Effector memory CD8-positive, alpha-beta T cell (primary cell): ENCODE results near the gene KRTAP9-6.
"Not testable (repeated sequence)": the region's sequence is repeated elsewhere in the genome, so short reads cannot be mapped to it uniquely, and the experiment has no call there.

Experiments
- ATAC-seq: fragments of 150-1000 bp; cut with Tn5 transposase; replicated peaks from 2 replicates; pipeline ENCODE4 v1.10.0; 2021; ENCODE audit warnings: mild to moderate bottlenecking, moderate library complexity
- DNase-seq, 3 experiments: peaks; one replicate each; pipeline ENCODE4 v3.0.0; 2021
- H3K27ac Mint-ChIP-seq, 2 donors: one replicate each; pipeline ENCODE4 v1.8.0; 2022; ENCODE audit warnings: mild to moderate bottlenecking in 2 of 2, mixed read lengths in 2 of 2, moderate library complexity in 2 of 2
- H3K27me3 Mint-ChIP-seq, 2 donors: one replicate each; pipeline ENCODE4 v1.8.0; 2022; ENCODE audit warnings: mixed read lengths in 2 of 2
- H3K36me3 Mint-ChIP-seq: one replicate; pipeline ENCODE4 v1.8.0; 2022; ENCODE audit warnings: mild to moderate bottlenecking, moderate library complexity, mixed read lengths; ENCODE audit not compliant: insufficient read depth
- H3K4me1 Mint-ChIP-seq, 2 donors: one replicate each; pipeline ENCODE4 v1.8.0; 2022; ENCODE audit warnings: low read depth in 2 of 2, mixed read lengths in 2 of 2
- H3K4me3 Mint-ChIP-seq, 2 donors: one replicate each; pipeline ENCODE4 v1.8.0; 2022; ENCODE audit warnings: mild to moderate bottlenecking in 2 of 2, mixed read lengths in 2 of 2, moderate library complexity in 2 of 2
- H3K9me3 Mint-ChIP-seq, 2 donors: one replicate each; pipeline ENCODE4 v1.8.0; 2022; ENCODE audit warnings: mixed read lengths in 2 of 2
- total RNA-seq, 9 experiments: gene quantifications; one replicate each; lab custom pipeline; 2026; lab: John Stamatoyannopoulos, UW

KRTAP9-6 gene
- 0 reads per million in 9 experiments for total RNA-seq

- Mint-ChIP-seq H3K27me3 (peaks cover 28 to 56% of the 10 kb centered on the region in 2 donors), H3K9me3 (no peaks in the 10 kb centered on the region), H3K27ac (peak within 1 kb of the TSS in 1 of 2 donors; percentile 76), H3K36me3 (no peaks in the 10 kb centered on the region), H3K4me1 (peaks cover 1 to 4% of the 10 kb centered on the region in 2 donors), H3K4me3 (no peak within 1 kb of the TSS)
- ATAC-seq (no peak), DNase-seq (no peak)
Measured at GRCh38 chr17:41265078-41265477, at the start of gene KRTAP9-6. TSS of gene KRTAP9-6 (plus strand) at chr17:41265378. CDS start at chr17:41265378, 0 bp downstream.

- ATAC-seq (no peak), DNase-seq (no peak)
- peaks cover 58 to 62% of the 10 kb centered on the region in 2 donors for H3K27me3 Mint-ChIP-seq
- H3K27ac Mint-ChIP-seq = no peak overlapping the region
- H3K36me3 Mint-ChIP-seq = no peaks in the 10 kb centered on the region
- H3K4me1 Mint-ChIP-seq = no peaks in the 10 kb centered on the region
- no peaks in the 10 kb centered on the region for H3K9me3 Mint-ChIP-seq
- no peak overlapping the region for H3K4me3 Mint-ChIP-seq
Measured at GRCh38 chr17:41215681-41216080, 49.5 kb upstream of the KRTAP9-6 start.

GRCh38 chr17:41223821-41224220 is 41.4 kb upstream of the KRTAP9-6 start:
- Mint-ChIP-seq H3K27me3 (peaks cover 15 to 16% of the 10 kb centered on the region in 2 donors), H3K4me1 (no peaks in the 10 kb centered on the region), H3K4me3 (no peak overlapping the region), H3K36me3 (no peaks in the 10 kb centered on the region), H3K27ac (no peak overlapping the region), H3K9me3 (no peaks in the 10 kb centered on the region)
- DNase-seq = no peak
- no peak for ATAC-seq

DNA sequence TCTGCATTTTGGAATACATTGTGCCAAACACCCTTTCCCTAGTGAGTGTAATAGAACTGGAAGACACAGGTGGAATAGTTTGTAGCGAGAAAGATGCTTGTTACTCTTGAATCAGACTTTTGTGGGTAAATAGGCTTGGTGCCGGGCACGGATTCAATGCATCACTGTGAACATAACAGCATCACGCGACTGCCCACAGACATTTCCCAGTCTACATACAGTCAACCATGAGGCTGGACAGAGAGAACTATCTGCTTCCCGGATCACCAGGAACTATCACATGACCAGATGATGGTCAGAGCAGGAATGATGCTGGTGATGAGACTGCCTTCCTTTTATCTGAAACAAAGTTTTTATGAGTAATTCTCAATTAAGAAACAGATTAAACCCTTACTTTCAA is 39.1 kb upstream of the KRTAP9-6 start:
- no peaks in the 10 kb centered on the region for H3K9me3 Mint-ChIP-seq
- H3K4me3 Mint-ChIP-seq = no peak overlapping the region

GRCh38 chr17:41226598-41227095 is 38.5 kb upstream of the KRTAP9-6 start, which contains the start of gene KRTAP9-2:
TSS of gene KRTAP9-2 (plus strand) at chr17:41226648. CDS start at chr17:41226655, 7 bp downstream.
- H3K9me3 Mint-ChIP-seq, H3K27ac Mint-ChIP-seq, DNase-seq, ATAC-seq, H3K36me3 Mint-ChIP-seq, H3K4me1 Mint-ChIP-seq, H3K4me3 Mint-ChIP-seq: not testable (repeated sequence)
- peaks cover 14 to 15% of the 10 kb centered on the region in 2 donors for H3K27me3 Mint-ChIP-seq

More for the DNA sequence above, 39.1 kb upstream of the KRTAP9-6 start:
- H3K27me3 Mint-ChIP-seq = peaks cover 14 to 15% of the 10 kb centered on the region in 2 donors
- DNase-seq (no peak), ATAC-seq (no peak)
- H3K36me3 Mint-ChIP-seq = no peaks in the 10 kb centered on the region
- H3K27ac Mint-ChIP-seq = no peak overlapping the region
- H3K4me1 Mint-ChIP-seq = no peaks in the 10 kb centered on the region

DNA sequence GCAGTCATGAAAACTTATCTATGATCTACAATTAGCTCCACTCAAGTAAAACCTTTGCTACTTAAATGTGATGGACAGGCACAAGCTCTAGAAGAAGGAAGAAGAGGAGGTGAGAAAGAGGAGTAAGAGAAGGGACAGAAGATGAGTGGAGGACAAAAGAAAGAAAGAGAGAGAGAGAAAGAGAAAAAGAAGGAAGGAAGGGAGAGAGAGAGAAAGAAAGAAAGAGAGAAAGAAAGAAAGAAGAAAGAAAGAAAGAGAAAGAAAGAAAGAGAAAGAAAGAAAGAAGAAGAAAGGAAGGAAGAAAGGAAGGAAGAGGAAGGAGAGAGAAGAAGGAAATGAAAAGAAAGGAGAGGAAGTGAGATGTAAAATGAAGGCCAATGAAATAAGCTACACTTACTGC is 35.1 kb upstream of the KRTAP9-6 start:
- ATAC-seq (no peak), DNase-seq (no peak)
- Mint-ChIP-seq H3K36me3 (no peaks in the 10 kb centered on the region), H3K4me1 (no peaks in the 10 kb centered on the region), H3K27ac (no peak overlapping the region), H3K9me3 (no peaks in the 10 kb centered on the region), H3K4me3 (no peak overlapping the region), H3K27me3 (peaks cover 31 to 36% of the 10 kb centered on the region in 2 donors)

DNA sequence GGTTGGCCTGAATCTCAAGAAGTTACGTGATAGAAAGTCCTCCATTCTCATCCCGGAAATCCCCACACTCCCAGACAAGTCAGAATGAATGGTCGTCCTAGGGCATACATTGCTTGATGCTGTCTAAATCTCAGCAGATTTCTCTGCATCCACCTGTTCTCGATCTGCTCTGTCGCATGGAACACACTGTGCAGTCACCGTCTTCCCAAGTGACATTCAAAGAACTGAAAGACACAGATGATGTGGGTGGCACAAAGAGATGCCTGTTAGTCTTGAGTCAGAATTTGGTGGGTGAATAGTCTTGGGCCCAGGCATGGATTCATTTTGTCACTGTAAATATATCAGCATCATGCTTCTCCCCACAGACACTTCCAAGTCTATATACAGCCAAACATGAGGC is 33.4 kb upstream of the KRTAP9-6 start:
- no peak overlapping the region for H3K27ac Mint-ChIP-seq
- H3K9me3 Mint-ChIP-seq = no peaks in the 10 kb centered on the region
- ATAC-seq (no peak), DNase-seq (no peak)
- no peaks in the 10 kb centered on the region for H3K36me3 Mint-ChIP-seq
- peaks cover 45 to 46% of the 10 kb centered on the region in 2 donors for H3K27me3 Mint-ChIP-seq
- H3K4me1 Mint-ChIP-seq = no peaks in the 10 kb centered on the region
- no peak overlapping the region for H3K4me3 Mint-ChIP-seq

GRCh38 chr17:41232399-41233105 is 32.6 kb upstream of the KRTAP9-6 start, which contains the start of gene KRTAP9-3:
TSS of gene KRTAP9-3 (plus strand) at chr17:41232449. CDS start at chr17:41232502, 53 bp downstream.
- H3K27me3 Mint-ChIP-seq = peaks cover 49 to 51% of the 10 kb centered on the region in 2 donors
- not testable (repeated sequence) for ATAC-seq, H3K36me3 Mint-ChIP-seq, DNase-seq, H3K27ac Mint-ChIP-seq, H3K4me1 Mint-ChIP-seq, H3K4me3 Mint-ChIP-seq, H3K9me3 Mint-ChIP-seq

- H3K4me1 Mint-ChIP-seq, H3K36me3 Mint-ChIP-seq, DNase-seq, H3K4me3 Mint-ChIP-seq, ATAC-seq, H3K9me3 Mint-ChIP-seq, H3K27ac Mint-ChIP-seq: not testable (repeated sequence)
- peaks cover 51 to 77% of the 10 kb centered on the region in 2 donors for H3K27me3 Mint-ChIP-seq
Measured at GRCh38 chr17:41237116-41237515, 28.1 kb upstream of the KRTAP9-6 start.

GRCh38 chr17:41237949-41238437 is 27.2 kb upstream of the KRTAP9-6 start, which contains the start of gene KRTAP9-8:
TSS of gene KRTAP9-8 (plus strand) at chr17:41237999. CDS start at chr17:41238052, 53 bp downstream.
- H3K4me3 Mint-ChIP-seq, H3K4me1 Mint-ChIP-seq, H3K27ac Mint-ChIP-seq, DNase-seq, ATAC-seq, H3K36me3 Mint-ChIP-seq, H3K9me3 Mint-ChIP-seq: not testable (repeated sequence)
- peaks cover 56 to 79% of the 10 kb centered on the region in 2 donors for H3K27me3 Mint-ChIP-seq

DNA sequence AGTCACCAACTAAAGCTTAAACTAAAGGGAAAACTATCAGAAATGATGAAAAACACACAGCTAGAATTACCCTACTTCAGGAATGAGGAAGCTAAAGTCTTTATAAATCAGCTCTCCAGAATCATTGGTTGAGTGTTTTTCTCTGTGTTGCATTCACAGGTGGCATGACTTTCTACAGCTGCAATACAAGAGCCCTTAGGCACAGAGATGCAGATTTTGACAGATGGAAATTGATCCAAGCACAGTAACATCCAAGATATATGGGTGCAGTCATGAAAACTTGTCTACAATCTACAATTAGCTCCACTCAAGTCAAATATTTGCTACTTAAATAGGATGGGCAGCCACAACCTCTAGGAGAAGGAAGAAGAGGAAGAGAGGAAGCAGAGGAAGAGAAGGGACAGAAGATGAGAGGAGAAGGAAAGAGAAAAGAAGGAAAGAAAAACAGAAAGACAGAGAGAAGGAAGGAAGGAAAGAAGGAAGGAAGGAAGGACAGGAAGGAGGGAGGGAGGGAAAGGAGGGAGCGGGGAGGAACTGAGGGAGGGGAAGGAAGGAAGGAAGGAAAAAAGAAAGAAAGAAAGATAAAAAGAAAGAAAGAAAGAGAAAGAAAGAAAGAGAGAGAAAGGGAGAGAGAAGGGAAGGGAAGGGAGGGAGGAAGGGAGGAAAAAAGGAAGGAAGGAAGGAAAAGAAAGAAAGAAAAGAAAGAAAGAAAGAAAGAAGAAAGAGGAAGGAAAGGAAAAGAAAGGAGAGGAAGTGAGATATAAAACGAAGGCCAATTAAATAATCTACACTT is 18.0 kb upstream of the KRTAP9-6 start:
- not testable (repeated sequence) for ATAC-seq, DNase-seq, H3K4me1 Mint-ChIP-seq, H3K4me3 Mint-ChIP-seq, H3K36me3 Mint-ChIP-seq, H3K9me3 Mint-ChIP-seq
- Mint-ChIP-seq H3K27me3 (peaks cover 17 to 31% of the 10 kb centered on the region in 2 donors), H3K27ac (peak overlapping the region in 1 of 2 donors; percentile 82)

DNA sequence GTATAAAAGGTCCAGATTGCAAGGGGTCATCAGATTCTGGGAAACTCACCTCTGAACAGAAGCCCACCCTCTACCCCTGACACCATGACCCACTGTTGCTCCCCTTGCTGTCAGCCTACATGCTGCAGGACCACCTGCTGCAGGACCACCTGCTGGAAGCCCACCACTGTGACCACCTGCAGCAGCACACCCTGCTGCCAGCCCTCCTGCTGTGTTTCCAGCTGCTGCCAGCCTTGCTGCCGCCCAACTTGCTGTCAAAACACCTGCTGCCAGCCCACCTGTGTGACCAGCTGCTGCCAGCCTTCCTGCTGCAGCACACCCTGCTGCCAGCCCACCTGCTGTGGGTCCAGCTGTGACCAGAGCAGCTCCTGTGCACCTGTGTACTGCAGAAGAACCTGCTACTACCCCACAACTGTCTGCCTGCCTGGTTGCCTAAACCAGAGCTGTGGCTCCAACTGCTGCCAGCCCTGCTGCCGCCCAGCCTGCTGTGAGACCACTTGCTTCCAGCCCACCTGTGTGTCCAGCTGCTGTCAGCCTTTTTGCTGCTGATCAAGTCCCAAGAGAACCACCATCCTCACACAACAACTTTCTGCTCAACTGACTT is 15.4 kb upstream of the KRTAP9-6 start, which contains the start of gene KRTAP9-4:
Gene KRTAP9-4 (plus strand): TSS at position 51 of the 604 bp plus-strand sequence. CDS start 34 bp downstream, at position 85.
- not testable (repeated sequence) for H3K9me3 Mint-ChIP-seq, DNase-seq, H3K4me3 Mint-ChIP-seq, H3K4me1 Mint-ChIP-seq, ATAC-seq, H3K36me3 Mint-ChIP-seq
- peak within 1 kb of the TSS in 1 of 2 donors; percentile 5 for H3K27ac Mint-ChIP-seq
- H3K27me3 Mint-ChIP-seq = peaks cover 18 to 24% of the 10 kb centered on the region in 2 donors

GRCh38 chr17:41251261-41251660 is 13.9 kb upstream of the KRTAP9-6 start:
- Mint-ChIP-seq H3K4me3 (no peak overlapping the region), H3K27ac (no peak overlapping the region), H3K36me3 (no peaks in the 10 kb centered on the region), H3K27me3 (peaks cover 28 to 32% of the 10 kb centered on the region in 2 donors), H3K4me1 (peaks cover 0 to 2% of the 10 kb centered on the region in 2 donors), H3K9me3 (no peaks in the 10 kb centered on the region)
- DNase-seq (no peak), ATAC-seq (no peak)
